Nucleus accumbens (tissue), 56 donors: ENCODE data around the gene CIZ1.
A peak's percentile ranks its signal among the peaks of the same experiment; 100 is the strongest.

Source experiments
- DNase-seq, 56 donors: peaks; one replicate each; lab custom pipeline; 2025; lab: John Stamatoyannopoulos, UW

Gene CIZ1

DNA sequence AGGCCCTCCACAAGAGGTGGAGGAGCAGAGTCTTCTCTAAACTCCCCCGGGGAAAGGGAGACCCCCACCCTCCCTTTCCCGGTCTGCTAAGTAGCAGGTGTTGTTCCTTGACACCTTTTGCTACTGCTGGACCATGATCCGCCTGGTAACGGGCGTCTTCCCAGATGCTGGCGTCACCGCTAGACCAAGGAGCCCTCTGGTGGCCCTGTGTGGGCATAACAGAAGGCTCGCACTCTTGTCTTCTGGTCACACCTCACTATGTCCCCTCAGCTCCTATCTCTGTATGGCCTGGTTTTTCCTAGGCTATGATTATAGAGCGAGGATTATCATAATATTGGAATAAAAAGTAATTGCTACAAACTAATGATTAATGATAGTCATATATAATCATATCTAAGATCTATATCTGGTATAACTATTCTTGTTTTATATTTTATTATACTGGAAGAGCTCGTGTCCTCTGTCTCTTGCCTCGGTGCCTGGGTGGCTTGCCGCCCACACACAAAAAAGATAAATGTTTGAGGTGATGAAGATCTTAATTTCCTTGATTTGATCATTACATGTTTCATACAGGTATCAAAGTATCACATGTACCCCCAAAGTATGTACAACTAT lies 61.3 kb downstream of the CIZ1 start:
- peak in 6 of 56 donors; percentile 24 to 57 (median 35) for DNase-seq

DNA sequence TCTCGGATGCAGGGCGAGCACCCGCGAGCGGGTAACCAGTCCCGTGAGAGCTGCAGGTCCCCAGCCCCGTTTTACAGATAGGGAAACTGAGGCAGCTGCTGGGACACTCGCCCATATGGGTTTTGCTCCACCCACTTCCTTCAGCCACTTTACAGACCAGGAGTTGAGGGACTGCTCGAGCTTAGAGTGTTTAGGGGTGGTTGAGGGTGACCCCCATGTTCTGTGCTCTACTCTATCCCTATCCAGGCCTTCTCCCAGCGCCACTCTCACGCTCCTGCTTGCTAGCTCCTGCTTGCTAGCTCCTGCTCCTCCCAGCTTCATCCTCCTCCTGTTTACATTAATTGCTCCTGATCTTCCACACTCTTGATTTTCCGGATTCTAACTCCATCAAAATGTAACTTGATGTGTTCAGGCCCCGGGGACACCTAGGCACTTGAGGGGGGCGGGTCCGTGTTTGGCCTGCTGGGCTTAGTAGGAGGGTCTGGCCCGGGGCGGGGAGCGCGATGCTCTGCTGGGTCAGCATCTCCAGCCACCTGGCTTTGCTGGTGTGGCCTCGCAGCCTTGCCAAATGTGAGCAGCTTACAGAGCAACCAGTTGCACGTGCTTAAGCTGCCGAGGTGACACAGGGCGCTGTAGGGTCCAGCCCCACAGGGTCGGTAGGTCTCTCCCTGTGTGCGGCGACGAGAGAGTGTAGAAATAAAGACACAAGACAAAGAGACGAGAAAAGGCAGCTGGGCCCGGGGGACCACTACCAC lies 62.4 kb downstream of the CIZ1 start:
- DNase-seq = no peak

DNA sequence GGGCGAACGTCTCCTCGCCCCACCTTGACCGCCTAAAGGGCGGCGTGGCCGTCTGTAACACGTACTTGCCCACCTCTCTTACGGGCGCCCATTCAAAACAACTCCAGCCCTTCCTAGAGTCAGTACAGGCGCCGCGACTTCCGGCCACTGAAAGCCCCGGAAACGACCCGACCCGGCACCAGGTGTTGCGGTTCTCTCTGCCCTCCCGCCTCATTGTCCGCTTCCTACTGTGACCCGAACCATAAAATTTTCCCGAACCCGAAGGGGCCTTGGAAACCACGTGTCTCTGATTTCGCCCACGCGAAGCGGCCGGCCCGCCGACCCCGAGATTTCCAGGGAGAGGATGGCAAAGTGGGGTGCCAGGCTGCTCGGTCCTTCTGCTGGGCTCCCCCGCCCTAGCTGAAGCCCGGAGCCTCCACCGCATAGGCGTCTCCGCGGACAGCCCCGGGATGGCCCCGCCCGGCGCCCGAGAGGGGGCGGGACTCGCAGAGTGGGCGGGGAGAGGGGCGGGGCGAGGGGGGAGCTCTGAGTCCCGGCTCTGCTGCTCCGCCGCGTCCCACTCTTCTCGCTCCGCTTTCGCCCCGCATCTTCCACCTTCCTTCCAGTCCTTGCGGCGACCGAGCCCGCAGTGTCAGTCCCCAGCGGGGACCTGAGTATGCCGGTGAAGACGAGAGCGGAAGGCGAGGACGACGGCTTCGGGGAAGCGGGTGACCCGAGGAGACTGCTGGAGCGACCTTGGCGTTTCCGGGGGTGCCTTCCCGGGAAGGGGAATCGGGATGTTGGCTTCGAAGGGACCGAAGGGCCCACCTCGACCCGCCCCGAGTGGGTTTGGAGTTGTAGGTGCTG lies 63.2 kb downstream of the CIZ1 start:
- peak in 55 of 56 donors; percentile 62 to 97 (median 90) for DNase-seq

DNA sequence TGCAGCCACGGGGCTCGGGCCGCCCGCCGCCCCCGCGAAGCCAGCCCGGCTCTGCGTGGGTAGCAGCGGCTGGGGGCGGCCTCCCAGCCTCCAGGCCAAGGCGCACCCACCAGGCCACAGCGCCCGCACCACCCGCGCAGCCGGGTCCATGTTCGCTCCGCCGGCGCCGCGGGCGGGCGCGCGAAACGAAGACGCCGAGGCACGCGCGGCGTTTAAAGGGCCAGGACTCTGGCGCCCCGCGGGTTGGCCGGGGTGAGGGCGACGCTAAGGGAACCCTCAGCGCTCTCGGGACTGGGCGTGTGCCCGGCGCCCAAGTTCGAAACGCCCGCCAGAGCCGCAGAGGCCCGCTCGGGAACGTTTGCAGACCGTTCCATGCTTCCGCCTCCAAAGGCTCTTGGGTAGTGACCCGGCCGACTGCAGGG lies 63.8 kb downstream of the CIZ1 start, which contains the start of gene PTGES2:
Gene PTGES2, minus strand, starts transcription at position 162 of the 422 bp plus-strand sequence. Its CDS starts 12 bp downstream, at position 150.
- peak in 54 of 56 donors; percentile 29 to 89 (median 79) for DNase-seq

DNA sequence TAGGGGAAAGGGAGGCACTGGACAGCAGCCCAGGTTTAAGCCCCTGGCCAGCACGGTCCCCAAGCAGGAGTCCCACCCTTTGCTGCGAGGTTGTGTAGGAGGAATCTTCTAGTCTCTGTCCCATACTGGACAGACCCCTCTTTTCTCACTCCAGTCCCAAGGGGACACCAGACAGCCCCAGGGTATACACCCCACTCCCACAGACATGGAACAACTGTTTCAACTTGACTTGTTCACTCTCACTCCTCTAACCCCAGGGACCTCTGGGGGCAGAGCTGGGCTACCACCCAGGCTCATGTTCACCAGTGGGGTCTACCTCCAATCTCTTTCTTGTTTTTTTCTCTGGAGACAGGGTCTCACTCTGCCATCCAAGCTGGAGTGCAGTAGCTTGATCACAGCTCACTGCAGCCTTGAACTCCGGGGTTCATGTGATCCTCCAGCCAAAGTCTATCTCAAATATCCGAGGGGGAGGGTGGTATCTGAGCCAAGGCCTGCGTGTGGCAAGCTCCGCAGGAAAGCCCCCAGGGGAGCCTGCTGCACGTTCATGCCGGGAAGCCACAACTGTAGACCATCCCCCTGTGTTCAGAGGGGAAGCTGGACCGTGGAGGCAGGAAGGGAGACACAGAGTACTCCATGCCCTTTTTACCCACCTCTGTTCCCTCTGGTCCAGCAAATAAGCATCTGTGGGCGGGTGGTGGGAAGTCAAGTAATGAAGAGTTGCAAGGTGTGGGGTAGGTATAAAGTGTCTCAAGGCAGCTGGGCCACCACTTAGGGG lies 65.6 kb downstream of the CIZ1 start:
- DNase-seq = no peak

DNA sequence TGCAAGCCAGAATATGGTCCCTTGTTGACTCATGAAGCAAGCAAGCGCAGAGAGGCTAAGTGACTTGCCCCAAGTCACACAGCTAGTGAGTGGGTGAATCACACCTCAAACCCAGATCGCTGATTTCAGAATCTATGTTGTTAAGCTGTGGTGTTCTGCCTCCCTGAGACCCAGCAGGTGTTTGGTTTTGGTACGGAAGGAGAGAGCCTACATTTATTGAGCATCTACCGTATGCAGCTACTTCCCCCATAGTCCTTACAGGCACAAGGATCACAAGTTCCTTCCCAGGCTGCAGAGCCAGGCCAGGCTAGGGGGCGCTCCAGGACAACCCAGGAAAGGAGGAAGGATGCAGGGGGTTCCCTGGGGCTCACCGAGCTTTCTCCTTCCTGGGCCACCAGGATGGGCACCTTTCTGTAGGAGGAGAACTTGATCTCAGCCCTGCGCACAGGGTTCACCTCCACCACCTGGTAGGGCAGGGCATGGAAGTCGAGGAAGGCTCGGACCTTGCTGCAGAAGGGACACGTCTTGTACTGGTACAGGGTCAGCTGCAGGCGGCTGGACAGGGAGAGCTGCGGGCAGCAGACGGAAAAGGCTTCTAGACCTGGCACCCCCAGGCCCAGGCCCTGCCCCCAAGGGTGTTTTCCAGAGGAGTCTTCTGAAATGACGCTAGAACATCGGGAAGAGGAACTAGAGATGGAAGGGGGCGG lies 66.3 kb downstream of the CIZ1 start:
- DNase-seq = peak in 28 of 56 donors; percentile 5 to 73 (median 26)

DNA sequence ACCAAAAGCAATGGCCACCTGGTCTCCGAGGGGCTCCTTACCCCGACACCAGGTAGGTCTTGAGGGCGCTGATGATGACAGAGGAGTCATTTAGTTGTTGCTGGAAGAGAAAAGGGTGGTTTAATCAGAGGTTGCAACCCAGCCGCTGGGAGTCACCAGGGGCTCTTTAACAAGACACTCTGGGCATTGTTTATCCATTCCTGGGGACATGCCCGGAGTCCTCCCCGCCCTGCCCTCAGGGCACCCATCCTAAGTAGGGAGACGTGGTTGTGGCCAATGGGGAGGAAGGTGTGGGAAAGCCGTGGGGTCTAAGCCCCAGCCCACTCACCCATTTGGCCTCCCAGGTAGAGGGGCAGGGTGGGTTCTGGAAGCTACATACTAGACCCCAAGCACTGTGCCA lies 66.9 kb downstream of the CIZ1 start:
- no peak for DNase-seq

DNA sequence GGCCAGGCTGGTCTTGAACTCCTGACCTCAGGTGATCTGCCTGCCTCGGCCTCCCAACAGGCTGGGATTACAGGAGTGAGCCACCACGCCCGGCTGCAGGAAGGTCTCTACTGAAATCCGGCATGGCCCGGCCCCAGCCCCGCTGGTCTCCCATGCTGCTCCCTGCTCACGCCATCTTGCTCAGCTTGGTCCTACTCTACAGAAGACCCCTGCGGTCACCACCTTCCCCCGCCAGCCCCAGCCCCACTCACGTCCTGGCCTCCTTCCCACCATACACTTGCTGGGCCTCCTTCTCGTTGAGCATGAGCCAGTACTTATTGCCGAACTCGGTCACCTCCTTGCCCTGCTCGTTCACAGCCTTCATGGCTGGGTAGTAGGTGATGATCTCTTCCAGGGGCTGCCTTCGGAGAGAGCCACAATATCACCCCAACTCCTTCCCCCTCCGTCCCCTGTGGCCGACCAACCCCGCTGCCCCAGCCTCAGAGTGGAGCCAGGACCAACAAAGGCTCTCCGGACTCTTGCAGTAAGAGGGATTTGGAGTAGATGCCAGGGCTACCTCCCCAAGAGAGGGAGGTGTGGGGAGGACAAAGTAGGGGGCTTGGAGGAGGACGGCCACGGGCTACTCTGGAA lies 67.8 kb downstream of the CIZ1 start:
- DNase-seq = no peak

DNA sequence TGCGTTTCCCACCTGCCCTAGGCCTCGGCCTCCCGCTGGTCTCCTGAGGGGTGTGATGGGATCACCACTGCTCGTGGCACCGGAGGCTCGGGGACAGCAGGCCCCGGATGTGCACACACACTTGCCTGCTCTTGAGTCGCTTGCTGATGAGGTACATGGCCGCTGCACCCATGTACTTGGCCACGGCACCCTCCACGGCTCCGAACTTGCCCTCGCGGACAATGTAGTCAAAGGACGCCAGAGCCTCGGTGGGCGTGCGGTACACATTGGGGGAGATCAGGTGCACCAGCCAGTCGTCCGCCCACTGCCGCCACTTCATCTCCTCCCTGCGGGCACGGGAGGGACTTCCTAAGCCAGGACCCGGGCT lies 68.6 kb downstream of the CIZ1 start:
- no peak for DNase-seq

DNA sequence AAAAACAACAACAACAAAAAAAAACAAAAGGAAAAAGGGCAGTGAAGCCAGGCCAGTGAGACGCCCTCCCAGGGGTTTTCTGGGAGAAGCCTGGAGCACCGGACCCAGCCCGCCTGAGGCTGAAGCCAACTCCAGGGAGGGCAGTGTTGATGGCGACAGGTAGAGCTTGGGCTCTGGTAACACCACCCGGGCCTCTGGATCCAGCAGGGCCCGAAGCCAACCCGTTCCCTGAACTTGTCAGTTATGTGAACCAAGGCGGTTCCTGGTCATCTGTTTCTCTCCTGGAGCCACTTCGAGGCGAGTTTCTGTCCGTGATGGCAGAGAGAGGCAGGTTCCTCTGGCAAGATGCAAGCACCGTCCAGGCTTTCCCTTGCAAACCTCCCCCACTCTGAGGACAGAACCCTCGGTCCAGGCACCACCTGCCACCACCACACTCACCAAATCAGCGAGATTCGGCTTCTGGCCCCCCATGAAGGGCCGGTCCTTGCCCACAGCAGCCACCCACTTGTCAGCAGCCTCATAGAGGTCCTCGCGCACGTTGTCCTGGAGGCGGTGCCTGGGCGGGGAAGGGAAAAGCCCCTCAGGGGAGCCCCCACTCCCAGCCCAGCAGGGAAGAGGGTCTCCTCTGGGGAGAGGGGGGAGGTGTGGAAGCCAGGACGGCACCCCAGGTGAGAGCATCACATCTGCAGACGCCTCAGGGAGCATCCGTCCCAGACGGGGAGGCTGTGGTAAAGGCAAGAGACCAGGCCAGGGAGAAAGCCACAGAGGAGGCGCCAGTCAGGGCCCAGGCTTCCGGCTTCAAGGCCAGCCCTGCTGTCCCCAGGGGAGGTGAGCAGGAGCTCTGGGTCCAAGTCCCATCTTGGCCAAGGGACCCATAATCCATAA lies 69.2 kb downstream of the CIZ1 start:
- no peak for DNase-seq

DNA sequence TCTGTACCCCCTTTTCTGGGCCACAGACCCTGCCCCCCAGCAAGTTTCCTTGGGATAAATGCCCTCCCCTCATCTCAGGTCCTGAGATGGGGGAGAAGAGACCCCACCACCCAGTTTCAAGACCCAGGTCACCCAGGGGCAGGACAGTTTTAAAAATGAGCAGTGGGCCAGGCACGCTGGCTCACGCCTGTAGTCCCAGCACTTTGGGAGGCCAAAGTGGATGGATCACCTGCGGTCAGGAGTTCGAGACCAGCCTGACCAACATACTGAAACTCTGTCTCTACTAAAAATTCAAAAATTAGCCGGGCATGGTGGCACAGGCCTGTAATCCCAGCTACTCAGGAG lies 69.9 kb downstream of the CIZ1 start:
- no peak for DNase-seq

DNA sequence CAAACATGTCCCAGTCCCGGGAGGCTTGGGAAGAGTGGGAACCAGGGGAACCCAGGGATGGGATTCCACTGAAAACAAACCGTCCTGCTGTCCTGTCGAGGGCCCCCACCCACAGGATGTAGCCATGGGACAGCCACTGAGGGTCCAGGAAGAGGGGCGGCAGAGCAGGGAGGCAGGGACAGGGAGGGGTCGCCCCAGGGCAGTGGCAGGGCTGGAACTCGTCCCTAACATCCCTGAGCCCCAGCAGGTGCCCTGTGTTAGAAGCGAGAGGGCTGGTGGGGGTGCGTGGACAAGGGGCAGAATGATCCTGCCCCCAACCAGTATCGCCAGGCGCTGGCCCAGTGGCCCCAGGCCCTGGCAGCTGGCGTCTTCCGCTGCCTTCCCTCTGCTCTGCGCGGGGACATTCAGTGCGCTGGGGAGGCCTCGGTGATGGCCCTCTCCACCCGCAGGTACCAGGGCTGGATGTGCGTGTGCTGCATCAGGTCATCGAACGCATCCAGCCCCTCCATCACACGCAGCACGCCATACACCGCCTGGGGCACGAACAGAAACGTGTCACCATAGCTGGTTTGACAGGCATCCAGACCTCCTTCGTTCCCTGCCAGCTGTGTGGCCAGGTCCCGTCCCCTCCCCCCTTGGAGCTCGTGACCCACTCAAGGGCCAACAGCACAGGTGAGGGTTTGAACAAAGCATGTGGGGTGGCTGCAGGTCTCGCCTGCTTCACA lies 70.5 kb downstream of the CIZ1 start:
- DNase-seq = no peak

DNA sequence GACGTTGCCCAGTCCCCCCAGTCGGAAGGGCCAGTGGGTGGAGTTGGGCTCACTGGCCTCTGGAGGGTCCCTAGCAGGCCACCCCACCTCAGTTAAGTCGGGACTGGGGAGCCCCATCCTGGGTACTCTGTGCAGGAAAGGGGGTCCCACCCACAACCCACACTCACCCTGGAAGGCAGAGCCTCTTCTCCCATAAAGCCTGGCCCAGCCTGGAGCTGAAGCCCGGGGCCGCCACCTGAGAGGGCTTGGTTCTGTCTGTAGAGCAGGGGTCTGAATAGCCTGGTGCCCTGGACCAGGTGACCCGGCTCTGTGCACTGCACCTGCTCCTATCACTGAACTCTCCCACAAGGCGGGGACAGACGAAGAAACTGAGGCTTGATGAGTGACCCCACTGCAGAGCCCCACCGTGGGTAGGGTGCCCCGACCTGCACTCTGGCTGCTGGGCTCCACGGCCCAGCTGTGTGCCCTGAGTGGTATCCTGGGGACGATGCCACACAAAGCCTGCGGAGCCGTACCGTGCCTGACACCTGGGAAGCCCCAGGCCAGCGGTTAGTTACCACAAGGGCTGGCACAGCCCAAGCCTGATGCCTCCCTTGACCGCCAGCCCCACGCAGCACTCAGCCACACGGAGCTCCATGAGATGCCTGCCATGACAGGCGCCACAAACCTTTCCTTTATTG lies 71.2 kb downstream of the CIZ1 start:
- no peak for DNase-seq

DNA sequence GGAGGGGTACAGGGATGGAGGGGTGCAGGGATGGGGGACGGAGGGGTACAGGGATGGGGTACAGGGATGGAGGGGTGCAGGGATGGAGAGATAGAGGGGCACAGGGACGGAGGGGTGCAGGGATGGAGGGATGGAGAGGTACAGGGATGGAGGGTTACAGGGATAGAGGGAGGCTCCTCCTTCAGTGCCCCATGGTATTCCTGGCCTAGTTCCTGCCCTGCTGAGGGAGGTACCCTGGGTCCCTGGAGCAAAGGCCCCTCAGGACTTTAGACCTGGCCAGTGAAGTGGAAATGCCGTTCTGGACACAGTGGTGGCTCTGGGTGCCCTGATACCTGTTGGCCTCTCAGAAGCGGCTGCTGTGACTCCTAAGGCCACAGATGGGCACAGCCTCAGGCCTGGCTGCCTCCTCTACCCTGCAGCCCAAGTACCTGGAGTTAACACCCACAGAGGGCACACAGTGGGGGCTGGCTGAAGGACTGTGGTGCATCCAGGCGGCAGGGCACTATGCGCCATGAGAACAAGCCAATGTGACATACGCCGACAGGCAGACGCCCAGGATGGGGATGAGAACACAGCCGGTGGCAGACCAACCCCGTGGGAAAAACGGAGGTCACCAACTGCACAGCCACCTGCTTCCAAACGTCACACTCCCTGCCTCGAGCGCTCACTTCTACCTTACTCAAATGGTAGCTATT lies 72.3 kb downstream of the CIZ1 start:
- no peak for DNase-seq

DNA sequence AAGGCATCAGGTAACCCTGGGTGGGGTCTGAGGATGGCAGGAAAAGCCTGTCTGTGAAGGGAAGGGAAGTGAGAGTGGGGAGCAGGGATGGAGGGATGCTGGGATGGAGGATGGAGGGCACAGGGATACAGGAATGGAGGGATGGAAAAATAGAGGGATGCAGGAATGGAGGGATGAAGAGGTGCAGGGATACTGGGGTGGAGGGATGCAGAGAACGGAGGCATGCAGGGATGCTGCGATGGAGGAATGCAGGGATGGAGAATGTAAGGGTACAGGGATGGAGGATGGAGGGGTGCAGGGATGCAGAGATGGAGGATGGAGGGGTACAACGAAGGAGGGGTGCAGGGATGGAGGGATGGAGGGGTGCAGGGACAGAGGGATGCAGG lies 72.9 kb downstream of the CIZ1 start:
- no peak for DNase-seq

DNA sequence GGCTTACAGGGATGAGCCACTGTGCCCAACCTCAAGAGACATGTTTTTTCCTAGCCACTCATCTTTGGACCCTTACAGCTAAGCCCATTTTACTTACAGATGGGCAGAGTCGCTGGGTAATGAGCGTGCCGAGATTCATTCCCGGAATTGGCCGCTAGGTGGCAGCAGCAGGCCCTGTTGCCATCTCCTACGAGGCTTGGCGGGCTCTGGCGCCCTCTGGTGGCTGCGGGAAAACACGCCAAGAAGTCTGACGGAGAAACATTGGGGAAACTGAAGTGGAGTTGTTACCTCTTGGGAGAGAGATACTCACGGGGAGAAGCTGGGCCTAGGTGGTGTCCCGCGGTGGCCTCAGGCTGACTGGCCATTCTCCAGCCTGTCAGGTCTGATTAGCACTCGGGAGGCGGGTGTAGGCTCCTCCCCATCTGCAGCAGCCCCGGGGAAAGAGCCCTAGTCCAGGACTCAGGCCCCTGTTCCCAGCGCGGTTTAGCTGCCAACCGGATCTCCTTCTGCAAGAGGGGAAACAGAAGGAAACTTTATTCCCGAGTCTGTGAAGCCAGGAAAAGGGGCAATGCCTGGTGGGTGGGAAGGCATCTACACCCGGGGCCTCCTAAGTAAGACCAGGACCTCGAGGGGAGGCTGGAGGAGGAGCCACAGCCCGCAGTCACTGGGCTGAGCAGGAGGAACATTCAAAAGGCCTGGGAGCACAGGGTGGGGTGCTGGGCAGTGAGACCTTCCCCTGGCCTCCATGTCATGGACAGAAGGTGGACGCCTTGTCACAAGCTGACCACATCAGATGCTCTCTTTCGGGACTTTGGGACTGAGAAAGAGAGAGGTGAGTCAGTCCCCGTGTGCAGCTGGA lies 73.5 kb downstream of the CIZ1 start:
- peak in 53 of 56 donors; percentile 43 to 98 (median 83) for DNase-seq
